Skeletal muscle cell (primary cell): ENCODE measurements around the gene L3MBTL2.

ENCODE experiments used
- DNase-seq: peaks from one replicate; pipeline ENCODE4 v3.0.0-alpha.2; 2010; ENCODE audit warnings: low read depth
- H3K4me3 ChIP-seq: 2 replicates; pipeline ENCODE4 v1.5.1; 2011; ENCODE audit warnings: low read depth, mild to moderate bottlenecking, control low read depth, low read length, moderate library complexity

L3MBTL2 gene

GRCh38 chr22:41262250-41262765 lies 57.2 kb downstream of the L3MBTL2 start:
- H3K4me3 ChIP-seq = no peak overlapping the region
- DNase-seq = no peak

- H3K4me3 ChIP-seq = no peak overlapping the region
- no peak for DNase-seq
Observed at GRCh38 chr22:41263704-41264103, 58.6 kb downstream of the L3MBTL2 start.

DNA sequence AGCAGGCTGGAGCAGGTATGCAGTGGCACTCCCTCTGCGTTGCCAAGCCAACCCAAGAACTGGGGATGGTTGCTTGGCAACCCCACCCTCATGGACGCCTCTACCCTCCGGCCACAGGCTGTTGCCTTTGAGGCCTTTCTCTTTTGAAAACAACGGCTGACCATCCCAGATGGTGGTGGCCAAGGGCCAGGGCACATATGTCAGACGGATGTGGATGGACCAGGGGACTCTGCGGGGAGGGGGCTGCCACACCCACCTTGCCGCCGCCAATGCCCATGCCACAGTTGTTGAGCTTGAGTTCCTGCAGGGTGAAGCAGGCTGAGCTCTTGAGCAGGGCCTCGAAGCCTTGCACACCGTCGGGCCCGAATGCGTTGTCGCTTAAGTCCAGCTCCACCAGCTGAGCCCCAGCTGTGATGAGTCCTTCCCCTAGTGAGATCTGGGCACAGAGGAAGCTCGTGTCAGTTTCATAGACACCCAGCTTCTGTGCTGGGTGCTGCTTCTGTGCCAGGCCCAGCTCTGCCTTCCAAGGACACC lies 59.4 kb downstream of the L3MBTL2 start:
- no peak for DNase-seq
- no peak overlapping the region for H3K4me3 ChIP-seq

GRCh38 chr22:41267958-41268357 lies 62.8 kb downstream of the L3MBTL2 start:
- DNase-seq = no peak

GRCh38 chr22:41271787-41272186 lies 66.7 kb downstream of the L3MBTL2 start:
- no peak for DNase-seq
- H3K4me3 ChIP-seq = no peak overlapping the region

More at GRCh38 chr22:41267958-41268357, 62.8 kb downstream of the L3MBTL2 start:
- H3K4me3 ChIP-seq = no peak overlapping the region

DNA sequence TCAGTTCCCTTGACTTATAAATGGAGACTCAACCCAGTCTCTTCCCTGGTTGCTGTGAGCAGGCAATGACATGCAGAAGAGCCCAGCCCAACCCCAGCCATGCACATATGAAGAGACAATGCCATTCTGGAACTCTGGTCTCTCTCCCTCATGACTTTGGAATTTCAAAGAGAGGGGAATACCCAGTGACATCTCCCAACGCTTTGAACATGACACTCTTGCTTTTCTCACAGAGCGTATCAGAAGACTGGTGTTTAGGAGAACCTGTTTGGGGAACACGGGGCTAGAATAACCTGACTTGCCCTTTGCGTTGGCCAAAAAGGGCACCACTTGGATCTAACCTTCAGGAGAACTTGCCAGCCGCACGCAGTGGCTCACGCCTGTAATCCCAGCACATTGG lies 68.0 kb downstream of the L3MBTL2 start:
- no peak for DNase-seq
- no peak overlapping the region for H3K4me3 ChIP-seq

- H3K4me3 ChIP-seq = no peak overlapping the region
- DNase-seq = no peak
Observed at GRCh38 chr22:41274856-41275255, 69.7 kb downstream of the L3MBTL2 start.

DNA sequence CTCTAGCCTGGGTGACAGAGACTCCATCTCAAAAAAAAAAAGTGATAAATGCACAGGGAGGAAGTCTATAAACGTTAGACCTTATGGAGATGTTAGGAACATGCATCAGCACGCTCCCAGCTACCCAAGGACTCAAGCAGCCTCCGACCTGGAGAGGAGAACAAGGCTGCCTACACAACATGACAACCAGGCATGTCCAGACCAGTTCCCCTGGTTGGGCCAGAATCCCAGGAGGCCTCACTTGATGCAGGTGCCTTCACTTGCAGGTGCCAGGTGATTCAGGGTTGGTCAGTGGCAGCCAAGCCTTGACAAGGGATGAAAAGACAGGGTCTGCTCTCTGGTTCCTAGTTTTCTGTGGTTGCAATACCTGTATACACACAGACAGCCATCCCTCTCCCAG lies 75.0 kb downstream of the L3MBTL2 start:
- no peak overlapping the region for H3K4me3 ChIP-seq
- no peak for DNase-seq

GRCh38 chr22:41280854-41281253 lies 75.7 kb downstream of the L3MBTL2 start:
- H3K4me3 ChIP-seq = no peak overlapping the region
- no peak for DNase-seq
